Liver (tissue), 3 donors: Measurements from ENCODE around the gene GCNA.

Experiments used
- CTCF ChIP-seq: fragments of 150-350 bp; IDR thresholded peaks from 2 replicates; pipeline ENCODE4 v1.5.1; 2017; ENCODE audit warnings: improper control_type of control experiment, low read depth, low read length; ENCODE audit not compliant: missing input control
- JUND ChIP-seq, 2 donors: IDR thresholded peaks; 2 replicates each; pipeline ENCODE4 v1.6.1; 2016; ENCODE audit warnings: antibody characterized with exemption in 2 of 2
- MAX ChIP-seq: IDR thresholded peaks from 2 replicates; pipeline ENCODE4 v1.6.1; 2016; ENCODE audit warnings: antibody characterized with exemption
- SP1 ChIP-seq: IDR thresholded peaks from 2 replicates; pipeline ENCODE4 v1.6.1; 2018; ENCODE audit warnings: antibody characterized with exemption, mild to moderate bottlenecking
- TAF1 ChIP-seq: conservative IDR thresholded peaks from 2 replicates; pipeline ENCODE4 v1.6.1; 2016; ENCODE audit warnings: antibody characterized with exemption, mild to moderate bottlenecking
- YY1 ChIP-seq: IDR thresholded peaks from 2 replicates; pipeline ENCODE4 v1.6.1; 2016; ENCODE audit warnings: antibody characterized with exemption, mild to moderate bottlenecking
- donor health status: healthy.
- donor health status: healthy.

- TF ChIP-seq MAX, result no peak
- no peak for TF ChIP-seq TAF1
- TF ChIP-seq CTCF, result no peak
- no peak for TF ChIP-seq SP1
- no peak for TF ChIP-seq JUND (IDR thresholded peaks at IDR 0.05)
- TF ChIP-seq YY1, result no peak
These were observed 3.0 kb downstream of the GCNA start for GRCh38 chrX:71581210-71581609.
